Measurements from ENCODE around the gene SDC3. TPM values are rescaled to one million over a fixed set of nuclear protein-coding genes. Genes with fewer than 3 reads are reported as not detected.

The SDC3 gene
- total and polyA plus RNA-seq, 10 of the 15 experiments (the other 5 are each of a cell fraction or from before 2014, with no cell fraction given) = under 0.01 to 0.46 (median 0.07) TPM; not detected in 2

DNA sequence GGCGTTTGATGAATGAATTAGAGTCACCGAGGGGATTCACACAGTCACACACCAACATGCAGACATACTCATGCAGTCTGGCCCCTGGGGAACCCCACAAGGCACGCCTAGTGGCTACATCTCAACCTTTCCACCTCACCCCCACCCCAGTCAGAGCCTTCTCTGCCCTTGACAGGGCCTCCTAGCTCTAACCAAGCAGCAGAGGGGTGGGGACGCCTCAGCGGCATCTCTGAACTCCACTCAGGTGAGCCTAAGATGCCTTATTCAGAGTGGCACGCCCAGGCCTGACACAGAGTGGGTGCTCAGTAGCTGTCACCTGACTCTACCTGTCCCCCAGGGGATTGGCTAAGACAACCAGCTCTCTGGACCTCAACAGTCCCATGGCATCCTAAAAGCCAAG lies 3.7 kb upstream of the SDC3 start:
- Histone ChIP-seq H3K9ac (ENCODE audit: control insufficient read depth, insufficient read depth, low read length) (no peak overlapping the region), H3K36me3 (ENCODE audit: control insufficient read depth in 2 of 2, insufficient read depth in 2 of 2, low read length in 1 of 2) (no peaks in the 10 kb centered on the region), H3K4me3 (no peak overlapping the region), H4K20me1 (ENCODE audit: control insufficient read depth, insufficient read depth) (no peaks in the 10 kb centered on the region), H3K4me2 (ENCODE audit: control insufficient read depth, insufficient read depth) (no peak overlapping the region), H3K27me3 (replicated peaks in 1 of 2; ENCODE audit: control insufficient read depth in 2 of 2, insufficient read depth in 2 of 2, low read length in 1 of 2) (peaks cover 9 to 10% of the 10 kb centered on the region in 2 experiments), H3K27ac (ENCODE audit: control insufficient read depth, insufficient read depth) (no peak overlapping the region), H3K9me3 (replicated peaks; ENCODE audit: control insufficient read depth, insufficient read depth, low read length) (no peaks in the 10 kb centered on the region), H3K4me1 (ENCODE audit: control insufficient read depth, insufficient read depth, low read length) (no peaks in the 10 kb centered on the region), H3K79me2 (ENCODE audit: control insufficient read depth, insufficient read depth, low read length) (no peaks in the 10 kb centered on the region), H2AFZ (ENCODE audit: control insufficient read depth, low read depth, low read length) (no peak overlapping the region)
- ChIA-PET RAD21 (ENCODE audit: unreplicated experiment) (interaction anchor here (0.6 to 6.9 kb wide), 9 partner anchors 10 to 194 kb away, joined by 4 to 154 read pairs (median 11); no protein-coding TSS in a partner anchor), POLR2A (interaction anchor here (1.7 kb wide), 1 partner anchor 111 kb away, joined by 10 read pairs; no protein-coding TSS in a partner anchor), CTCF (interaction anchor here (0.8 to 8.7 kb wide), 14 partner anchors 8 to 192 kb away, joined by 3 to 303 read pairs (median 8); no protein-coding TSS in a partner anchor), SMC1A (ENCODE audit: uncharacterized antibody, unreplicated experiment) (interaction anchor here (0.8 to 6.7 kb wide), 9 partner anchors 11 to 193 kb away, joined by 3 to 160 read pairs (median 7); no protein-coding TSS in a partner anchor)
- intact Hi-C loops (cut with micrococcal nuclease; ENCODE audit: unreplicated experiment) (no loop called here), in situ Hi-C loops (cut with MboI) (loop anchor here (5.0 to 10.0 kb wide), 3 partner anchors 110 to 1677 kb away; partner anchors contain the start of genes MECR and PTPRU)
- 16% methylated on average over 6 of the region's 6 CpGs for whole genome bisulfite sequencing (ENCODE audit: insufficient coverage, insufficient replicate concordance, low lambda C conversion rate, missing lambda C conversion rate)
- DNase-seq (ENCODE audit: low read depth, low spot score) (no peak), ATAC-seq (peak; percentile 44), FAIRE-seq (no peak)
- TF ChIP-seq, protein P1, sequence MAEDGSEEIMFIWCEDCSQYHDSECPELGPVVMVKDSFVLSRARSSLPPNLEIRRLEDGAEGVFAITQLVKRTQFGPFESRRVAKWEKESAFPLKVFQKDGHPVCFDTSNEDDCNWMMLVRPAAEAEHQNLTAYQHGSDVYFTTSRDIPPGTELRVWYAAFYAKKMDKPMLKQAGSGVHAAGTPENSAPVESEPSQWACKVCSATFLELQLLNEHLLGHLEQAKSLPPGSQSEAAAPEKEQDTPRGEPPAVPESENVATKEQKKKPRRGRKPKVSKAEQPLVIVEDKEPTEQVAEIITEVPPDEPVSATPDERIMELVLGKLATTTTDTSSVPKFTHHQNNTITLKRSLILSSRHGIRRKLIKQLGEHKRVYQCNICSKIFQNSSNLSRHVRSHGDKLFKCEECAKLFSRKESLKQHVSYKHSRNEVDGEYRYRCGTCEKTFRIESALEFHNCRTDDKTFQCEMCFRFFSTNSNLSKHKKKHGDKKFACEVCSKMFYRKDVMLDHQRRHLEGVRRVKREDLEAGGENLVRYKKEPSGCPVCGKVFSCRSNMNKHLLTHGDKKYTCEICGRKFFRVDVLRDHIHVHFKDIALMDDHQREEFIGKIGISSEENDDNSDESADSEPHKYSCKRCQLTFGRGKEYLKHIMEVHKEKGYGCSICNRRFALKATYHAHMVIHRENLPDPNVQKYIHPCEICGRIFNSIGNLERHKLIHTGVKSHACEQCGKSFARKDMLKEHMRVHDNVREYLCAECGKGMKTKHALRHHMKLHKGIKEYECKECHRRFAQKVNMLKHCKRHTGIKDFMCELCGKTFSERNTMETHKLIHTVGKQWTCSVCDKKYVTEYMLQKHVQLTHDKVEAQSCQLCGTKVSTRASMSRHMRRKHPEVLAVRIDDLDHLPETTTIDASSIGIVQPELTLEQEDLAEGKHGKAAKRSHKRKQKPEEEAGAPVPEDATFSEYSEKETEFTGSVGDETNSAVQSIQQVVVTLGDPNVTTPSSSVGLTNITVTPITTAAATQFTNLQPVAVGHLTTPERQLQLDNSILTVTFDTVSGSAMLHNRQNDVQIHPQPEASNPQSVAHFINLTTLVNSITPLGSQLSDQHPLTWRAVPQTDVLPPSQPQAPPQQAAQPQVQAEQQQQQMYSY (CRISPR knock-in tag; IDR thresholded peaks at IDR 0.05) = no peak
- TF ChIP-seq RFX5 (IDR thresholded peaks at IDR 0.05; ENCODE audit: low read depth, low read length) = no peak
- BruUV-seq (replicated peaks) = no TSS peak
